Dendritic cell treated with granulocyte-macrophage colony-stimulating factor and Interleukin-4, amounts not matched to agents 40 ng/mL and 50 ng/mL, for 4 days (primary cell): Measurements from ENCODE around the gene LIPC.

ENCODE experiments used
- H3K27ac Mint-ChIP-seq: one replicate; pipeline ENCODE4 v1.8.0; 2022; ENCODE audit warnings: mild to moderate bottlenecking, mixed read lengths
- H3K27me3 Mint-ChIP-seq: one replicate; pipeline ENCODE4 v1.8.0; 2022; ENCODE audit warnings: mild to moderate bottlenecking, mixed read lengths
- H3K36me3 Mint-ChIP-seq: one replicate; pipeline ENCODE4 v1.8.0; 2022; ENCODE audit warnings: low read depth, mixed read lengths
- H3K4me1 Mint-ChIP-seq: one replicate; pipeline ENCODE4 v1.8.0; 2022; ENCODE audit warnings: low read depth, mixed read lengths
- H3K4me3 Mint-ChIP-seq: one replicate; pipeline ENCODE4 v1.8.0; 2022; ENCODE audit warnings: mild to moderate bottlenecking, moderate library complexity, mixed read lengths
- H3K9me3 Mint-ChIP-seq: one replicate; pipeline ENCODE4 v1.8.0; 2022; ENCODE audit warnings: mixed read lengths
- intact Hi-C: fragments of 100-400 bp; cut with micrococcal nuclease; formaldehyde crosslinking; loops from one replicate; pipeline ENCODE4 v1.15.0; 2022

LIPC gene

DNA sequence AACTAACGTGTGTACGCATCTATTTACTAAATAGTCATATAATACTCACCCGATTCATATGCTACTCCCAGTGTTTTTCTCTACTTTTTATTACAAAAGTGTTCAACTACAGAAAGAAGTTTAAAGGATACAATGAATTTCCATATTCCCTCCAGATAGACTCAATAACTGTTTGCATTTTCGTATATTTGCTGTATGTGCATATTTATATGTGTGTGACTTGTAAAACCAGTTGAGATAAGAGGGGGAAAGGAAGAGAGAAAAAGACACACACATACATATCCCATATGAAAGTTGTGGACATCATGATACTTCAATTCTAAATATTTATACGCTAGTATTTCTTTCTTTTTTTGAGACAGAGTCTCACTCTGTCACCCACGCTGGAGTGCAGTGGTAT is 14.1 kb downstream of the LIPC start:
- intact Hi-C loops: loop anchor here (5.0 kb wide), 1 partner anchor 76 kb away; no protein-coding TSS in a partner anchor
- peaks cover 58% of the 10 kb centered on the region for H3K4me1 Mint-ChIP-seq
- no peaks in the 10 kb centered on the region for H3K36me3 Mint-ChIP-seq
- no peaks in the 10 kb centered on the region for H3K9me3 Mint-ChIP-seq
- peaks cover 2% of the 10 kb centered on the region for H3K27me3 Mint-ChIP-seq
- no peak overlapping the region for H3K27ac Mint-ChIP-seq
- H3K4me3 Mint-ChIP-seq: no peak overlapping the region

DNA sequence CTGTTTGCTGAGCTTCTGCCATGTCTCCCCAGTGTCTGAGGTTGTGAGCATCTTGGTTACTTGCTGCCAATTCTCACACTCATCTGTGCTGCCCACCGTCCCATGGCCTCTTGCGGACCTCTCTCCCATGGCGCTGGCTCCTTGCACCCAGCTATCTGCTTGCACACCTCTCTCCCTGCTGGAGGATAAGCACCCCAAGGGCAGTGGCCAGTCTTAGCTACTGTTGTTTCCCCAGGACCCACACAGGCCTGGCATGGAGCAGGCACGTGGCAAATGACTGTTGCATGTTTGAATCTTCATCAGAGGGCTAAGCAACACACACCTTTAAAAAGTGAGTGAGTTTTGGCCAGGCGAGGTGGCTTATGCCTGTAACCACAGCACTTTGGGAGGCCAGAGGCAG is 14.7 kb downstream of the LIPC start:
- intact Hi-C loops: loop anchor here (5.0 kb wide), 1 partner anchor 76 kb away; no protein-coding TSS in a partner anchor
- no peaks in the 10 kb centered on the region for H3K36me3 Mint-ChIP-seq
- H3K4me1 Mint-ChIP-seq: peaks cover 53% of the 10 kb centered on the region
- peaks cover 2% of the 10 kb centered on the region for H3K27me3 Mint-ChIP-seq
- H3K4me3 Mint-ChIP-seq: no peak overlapping the region
- H3K27ac Mint-ChIP-seq: peak overlapping the region; percentile 85
- no peaks in the 10 kb centered on the region for H3K9me3 Mint-ChIP-seq

DNA sequence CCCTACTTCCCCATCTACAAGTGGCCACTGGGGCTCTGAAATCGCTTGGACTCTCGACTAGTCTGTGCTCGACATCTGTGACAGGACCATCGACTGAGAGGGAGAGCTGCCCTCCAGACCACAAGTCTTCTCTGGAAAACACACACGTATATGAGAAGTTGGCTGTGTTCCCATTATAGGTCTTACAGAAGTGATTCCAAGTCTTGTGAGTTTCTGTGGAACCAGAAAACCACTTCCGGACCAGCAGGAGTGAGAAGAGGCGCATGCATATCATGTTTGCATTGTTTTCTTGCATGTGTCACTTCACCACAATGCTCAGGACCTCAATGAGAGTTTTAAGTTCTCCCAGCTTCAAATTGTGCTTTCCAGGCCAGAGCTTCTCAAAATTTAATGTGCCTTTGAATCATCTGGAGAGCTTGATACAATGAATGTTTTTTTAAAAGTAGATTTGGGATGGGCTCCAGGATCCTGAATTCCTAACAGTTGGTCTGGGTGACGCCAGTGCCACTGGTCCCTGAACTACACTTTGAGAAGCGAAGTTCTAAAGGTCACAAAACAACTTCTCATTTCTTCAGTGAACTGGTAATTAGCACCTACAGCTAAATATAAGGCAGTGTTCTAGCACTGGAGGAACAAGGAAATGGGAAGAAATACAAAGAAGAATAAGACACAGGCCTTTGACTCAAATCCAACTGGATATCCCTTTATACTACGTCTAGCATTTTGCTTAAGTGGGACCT is 15.7 kb downstream of the LIPC start:
- intact Hi-C loops: loop anchor here (5.0 kb wide), 1 partner anchor 75 kb away; no protein-coding TSS in a partner anchor

DNA sequence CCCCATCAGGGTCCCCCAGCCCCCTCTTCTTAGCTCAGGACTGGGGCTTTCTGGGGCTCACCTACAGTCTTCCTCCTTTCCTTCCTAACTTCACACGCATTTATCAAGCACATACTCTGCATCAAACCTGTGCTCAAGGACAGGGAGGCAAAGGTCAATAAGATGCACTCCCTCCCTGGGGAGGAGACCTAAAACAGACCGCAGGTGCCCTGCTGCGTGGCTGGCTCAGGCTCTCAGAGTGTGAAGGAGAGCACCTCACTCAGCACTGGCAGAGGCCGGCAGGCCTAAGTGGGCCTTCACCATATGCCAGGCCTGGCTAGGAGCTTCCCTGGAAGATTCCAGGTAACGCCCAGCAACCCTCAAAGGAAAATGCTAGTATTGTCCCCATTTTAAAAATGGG is 16.5 kb downstream of the LIPC start:
- H3K36me3 Mint-ChIP-seq: no peaks in the 10 kb centered on the region
- H3K9me3 Mint-ChIP-seq: no peaks in the 10 kb centered on the region
- H3K27me3 Mint-ChIP-seq: peaks cover 7% of the 10 kb centered on the region
- H3K27ac Mint-ChIP-seq: peak overlapping the region; percentile 85
- peak overlapping the region; percentile 37 for H3K4me3 Mint-ChIP-seq
- intact Hi-C loops: loop anchor here (5.0 kb wide), 1 partner anchor 74 kb away; no protein-coding TSS in a partner anchor
- peaks cover 45% of the 10 kb centered on the region for H3K4me1 Mint-ChIP-seq

More for the DNA sequence above, 15.7 kb downstream of the LIPC start:
- H3K27ac Mint-ChIP-seq: peak overlapping the region; percentile 85
- peak overlapping the region; percentile 0 for H3K4me3 Mint-ChIP-seq
- H3K27me3 Mint-ChIP-seq: peaks cover 4% of the 10 kb centered on the region
- no peaks in the 10 kb centered on the region for H3K36me3 Mint-ChIP-seq
- H3K9me3 Mint-ChIP-seq: no peaks in the 10 kb centered on the region
- peaks cover 45% of the 10 kb centered on the region for H3K4me1 Mint-ChIP-seq

DNA sequence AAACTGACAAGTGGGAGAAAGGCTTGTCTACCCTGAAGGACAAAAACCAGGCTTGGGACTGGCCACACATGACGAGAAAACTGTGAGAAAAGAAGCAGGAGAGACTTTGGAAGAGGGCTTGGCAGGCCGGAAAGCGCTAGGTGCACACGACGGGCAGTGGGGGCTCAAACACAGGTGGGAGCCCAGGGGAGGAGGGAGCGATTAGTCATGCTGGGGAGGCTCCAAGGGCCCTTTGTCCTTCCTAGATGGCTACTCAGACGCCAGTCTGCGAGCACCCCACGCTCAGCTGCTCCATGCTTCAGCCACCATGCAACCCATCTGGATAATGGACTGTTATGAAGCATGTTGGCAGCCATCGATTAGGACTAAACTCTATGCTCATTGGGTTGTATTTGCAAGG is 17.1 kb downstream of the LIPC start:
- no peaks in the 10 kb centered on the region for H3K36me3 Mint-ChIP-seq
- H3K9me3 Mint-ChIP-seq: no peaks in the 10 kb centered on the region
- intact Hi-C loops: loop anchor here (5.0 kb wide), 1 partner anchor 73 kb away; no protein-coding TSS in a partner anchor
- peaks cover 8% of the 10 kb centered on the region for H3K27me3 Mint-ChIP-seq
- H3K4me3 Mint-ChIP-seq: no peak overlapping the region
- peak overlapping the region; percentile 85 for H3K27ac Mint-ChIP-seq
- H3K4me1 Mint-ChIP-seq: peaks cover 39% of the 10 kb centered on the region

DNA sequence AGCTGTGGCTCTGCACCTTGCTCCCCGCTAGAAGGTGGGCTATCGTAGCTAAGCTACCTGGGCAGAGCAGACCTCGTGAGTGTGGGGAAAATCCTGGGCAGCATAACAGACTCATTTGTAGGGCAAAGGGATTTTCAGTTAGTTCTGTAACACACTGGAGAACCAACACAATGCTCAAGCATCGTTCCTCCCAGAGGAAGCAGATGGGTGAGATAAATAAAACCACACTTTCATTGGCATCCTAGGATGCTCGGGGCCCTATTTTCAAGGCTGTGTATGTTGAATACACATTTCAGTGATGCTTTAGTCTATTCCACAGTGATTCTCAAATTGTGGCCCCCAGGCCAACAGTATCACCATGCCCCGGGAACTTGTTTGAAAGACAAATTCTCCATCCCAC is 20.0 kb downstream of the LIPC start:
- no peaks in the 10 kb centered on the region for H3K36me3 Mint-ChIP-seq
- intact Hi-C loops: no loop called here
- no peak overlapping the region for H3K4me3 Mint-ChIP-seq
- peaks cover 35% of the 10 kb centered on the region for H3K4me1 Mint-ChIP-seq
- no peaks in the 10 kb centered on the region for H3K9me3 Mint-ChIP-seq
- peaks cover 8% of the 10 kb centered on the region for H3K27me3 Mint-ChIP-seq
- H3K27ac Mint-ChIP-seq: peak overlapping the region; percentile 8

DNA sequence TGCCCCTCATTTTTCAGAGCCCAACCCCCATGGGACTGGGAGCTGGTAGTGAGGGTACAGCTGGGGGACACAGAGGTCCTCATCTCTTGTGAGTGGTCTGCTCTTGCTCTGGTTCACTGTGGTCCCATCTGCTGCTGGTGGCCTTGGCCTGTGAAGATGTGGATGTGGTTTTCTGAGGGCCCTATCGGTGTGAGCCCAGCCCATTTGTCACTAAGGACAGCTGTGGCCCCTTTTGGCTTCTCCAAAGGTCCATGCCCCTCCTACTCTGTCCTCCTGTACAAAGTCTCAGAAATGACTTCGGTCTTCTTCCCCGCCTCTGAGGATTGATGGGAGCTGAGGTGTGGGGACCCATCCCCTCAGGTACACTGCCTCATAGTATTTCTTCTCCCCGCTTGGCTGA is 21.0 kb downstream of the LIPC start:
- intact Hi-C loops: no loop called here
- Mint-ChIP-seq H3K27ac (no peak overlapping the region), H3K4me3 (no peak overlapping the region), H3K27me3 (peaks cover 8% of the 10 kb centered on the region), H3K9me3 (no peaks in the 10 kb centered on the region), H3K4me1 (peaks cover 32% of the 10 kb centered on the region), H3K36me3 (no peaks in the 10 kb centered on the region)

DNA sequence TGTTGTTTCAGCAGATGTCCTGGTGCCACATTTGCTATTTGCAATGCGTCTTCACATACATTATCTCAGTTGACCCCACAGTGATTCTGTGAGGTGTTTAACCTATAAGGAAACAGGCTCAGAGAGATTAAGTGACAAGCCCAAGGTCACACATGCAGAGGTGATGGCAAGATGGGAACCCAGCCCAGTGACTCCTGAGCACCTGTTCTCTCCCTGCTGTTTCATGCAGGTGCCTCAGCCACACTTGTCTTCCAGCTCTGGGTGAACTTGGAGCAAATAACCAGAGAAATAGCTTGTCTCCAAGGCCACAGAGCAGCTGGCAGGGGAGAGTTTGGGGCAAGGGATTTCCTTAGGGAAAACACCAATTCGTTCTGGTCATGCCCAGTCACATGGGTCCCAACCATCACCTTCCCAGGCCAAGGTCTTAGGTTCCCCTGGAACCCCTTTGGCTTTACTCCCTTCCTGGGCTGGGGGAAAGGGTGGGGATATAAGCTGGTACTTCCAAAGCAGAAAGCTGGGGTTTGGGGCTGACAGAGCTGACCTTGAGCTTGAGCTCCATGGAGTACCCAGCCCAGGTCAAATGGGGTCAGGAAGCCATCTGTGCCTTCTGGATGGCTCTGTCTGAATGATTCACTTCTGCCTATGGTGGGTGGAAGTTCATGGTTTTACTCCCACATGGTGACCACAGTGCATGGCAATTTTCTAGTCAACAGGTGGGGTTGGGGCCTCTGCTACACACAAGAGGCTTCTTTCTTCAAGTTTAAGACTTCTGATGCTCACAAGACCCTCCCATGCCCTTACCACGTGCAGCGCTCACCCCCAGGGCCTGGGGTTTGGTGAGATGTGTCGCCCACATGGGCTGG is 22.4 kb downstream of the LIPC start:
- Mint-ChIP-seq H3K4me1 (peaks cover 31% of the 10 kb centered on the region), H3K9me3 (no peaks in the 10 kb centered on the region), H3K36me3 (no peaks in the 10 kb centered on the region), H3K4me3 (no peak overlapping the region), H3K27me3 (peaks cover 8% of the 10 kb centered on the region), H3K27ac (peak overlapping the region; percentile 31)
- intact Hi-C loops: no loop called here

DNA sequence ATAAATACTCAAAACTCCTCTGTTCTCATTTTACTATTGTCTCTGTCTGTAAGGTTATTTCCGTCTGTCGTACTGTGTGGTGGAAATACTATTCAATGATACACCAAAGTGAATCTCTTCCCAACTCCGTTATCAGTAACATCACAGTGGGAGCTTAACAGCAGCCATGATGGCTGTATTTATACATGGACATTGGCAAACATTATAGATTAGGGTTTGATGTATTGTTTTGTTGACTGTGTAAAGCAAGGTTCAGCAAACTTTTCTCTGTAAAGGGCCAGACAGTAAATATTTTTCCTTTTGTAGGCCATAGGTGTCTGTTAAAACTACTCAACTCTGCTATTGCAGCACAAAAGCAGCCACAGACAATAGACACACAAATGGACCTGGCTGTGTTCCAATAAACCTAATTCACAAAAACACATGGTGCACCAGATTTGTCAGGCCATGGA is 23.2 kb downstream of the LIPC start:
- Mint-ChIP-seq H3K9me3 (no peaks in the 10 kb centered on the region), H3K27ac (no peak overlapping the region), H3K27me3 (peaks cover 8% of the 10 kb centered on the region), H3K36me3 (no peaks in the 10 kb centered on the region), H3K4me3 (no peak overlapping the region), H3K4me1 (peaks cover 38% of the 10 kb centered on the region)
- intact Hi-C loops: loop anchor here (5.0 kb wide), 1 partner anchor 62 kb away; no protein-coding TSS in a partner anchor

DNA sequence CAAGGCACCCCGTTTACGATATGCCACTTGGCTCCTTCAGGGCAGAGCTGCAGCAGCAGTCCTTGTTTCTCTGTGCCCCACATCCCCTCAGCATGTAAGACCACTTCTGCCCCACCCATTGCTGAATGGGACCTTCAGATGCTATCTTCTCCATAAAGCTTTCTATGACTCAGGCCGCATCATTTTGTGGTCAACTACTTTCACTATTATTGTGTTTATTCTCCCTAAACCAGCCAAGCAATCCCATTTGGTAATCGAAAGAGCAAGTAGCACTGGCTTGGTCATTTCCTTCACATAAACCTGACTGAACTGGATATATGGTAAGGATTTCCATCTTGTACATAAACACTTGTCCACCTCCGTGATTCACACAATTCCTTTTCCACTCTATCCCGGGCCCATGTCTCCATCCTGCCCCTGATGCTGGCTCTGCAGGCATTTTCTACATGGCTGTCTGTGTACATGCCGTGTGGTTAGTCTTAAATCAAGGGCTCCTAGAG is 25.7 kb downstream of the LIPC start:
- no peak overlapping the region for H3K4me3 Mint-ChIP-seq
- H3K36me3 Mint-ChIP-seq: no peaks in the 10 kb centered on the region
- peak overlapping the region; percentile 60 for H3K27ac Mint-ChIP-seq
- peaks cover 53% of the 10 kb centered on the region for H3K4me1 Mint-ChIP-seq
- no peaks in the 10 kb centered on the region for H3K9me3 Mint-ChIP-seq
- intact Hi-C loops: loop anchor here (5.0 kb wide), 1 partner anchor 60 kb away; no protein-coding TSS in a partner anchor
- peaks cover 9% of the 10 kb centered on the region for H3K27me3 Mint-ChIP-seq

DNA sequence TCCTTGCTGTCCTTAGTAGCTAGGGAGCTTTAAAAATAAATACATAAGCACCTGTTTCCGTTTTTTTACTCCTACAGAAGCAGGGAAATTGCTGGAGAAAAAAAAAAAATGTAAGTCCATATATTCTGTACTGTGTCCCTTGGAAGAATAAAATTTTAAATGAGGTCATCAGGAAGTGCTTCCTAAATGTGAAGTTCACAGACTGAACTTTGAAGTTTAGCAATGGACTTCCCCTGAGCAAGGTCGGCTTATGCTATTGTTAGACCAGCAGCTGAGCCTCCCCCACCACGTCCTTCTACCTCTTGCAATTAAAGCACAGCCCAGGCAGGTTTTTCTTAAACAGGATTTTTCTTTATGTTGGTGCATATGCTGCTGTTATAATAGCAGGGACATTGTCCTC is 26.3 kb downstream of the LIPC start:
- peaks cover 54% of the 10 kb centered on the region for H3K4me1 Mint-ChIP-seq

DNA sequence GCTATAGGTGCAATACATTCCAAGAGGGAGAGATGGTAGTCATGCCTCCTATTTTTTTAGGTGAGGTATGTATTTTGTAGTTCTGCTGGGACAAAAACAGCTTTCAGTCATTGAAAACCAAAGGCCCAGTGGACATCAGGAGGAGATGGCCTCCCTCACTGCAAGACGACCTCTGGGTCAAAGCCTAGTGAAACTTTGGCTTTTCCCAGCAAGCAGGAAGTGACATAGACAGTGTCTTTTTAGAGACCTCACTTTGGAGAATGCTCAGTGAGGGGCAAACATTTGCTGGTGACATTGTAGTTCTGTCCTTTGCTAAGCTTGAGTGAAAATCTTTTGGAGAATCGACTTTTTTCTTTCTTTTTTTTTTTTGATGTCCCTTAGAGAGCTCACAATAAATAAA is 27.3 kb downstream of the LIPC start:
- H3K9me3 Mint-ChIP-seq: no peaks in the 10 kb centered on the region
- peaks cover 59% of the 10 kb centered on the region for H3K4me1 Mint-ChIP-seq
- peaks cover 5% of the 10 kb centered on the region for H3K27me3 Mint-ChIP-seq
- intact Hi-C loops: loop anchor here (5.0 kb wide), 1 partner anchor 58 kb away; no protein-coding TSS in a partner anchor
- H3K27ac Mint-ChIP-seq: peak overlapping the region; percentile 25
- H3K36me3 Mint-ChIP-seq: no peaks in the 10 kb centered on the region
- H3K4me3 Mint-ChIP-seq: no peak overlapping the region

More for the DNA sequence above, 26.3 kb downstream of the LIPC start:
- Mint-ChIP-seq H3K4me3 (no peak overlapping the region), H3K9me3 (no peaks in the 10 kb centered on the region), H3K27me3 (peaks cover 7% of the 10 kb centered on the region), H3K36me3 (no peaks in the 10 kb centered on the region), H3K27ac (peak overlapping the region; percentile 60)
- intact Hi-C loops: loop anchor here (5.0 kb wide), 1 partner anchor 59 kb away; no protein-coding TSS in a partner anchor

DNA sequence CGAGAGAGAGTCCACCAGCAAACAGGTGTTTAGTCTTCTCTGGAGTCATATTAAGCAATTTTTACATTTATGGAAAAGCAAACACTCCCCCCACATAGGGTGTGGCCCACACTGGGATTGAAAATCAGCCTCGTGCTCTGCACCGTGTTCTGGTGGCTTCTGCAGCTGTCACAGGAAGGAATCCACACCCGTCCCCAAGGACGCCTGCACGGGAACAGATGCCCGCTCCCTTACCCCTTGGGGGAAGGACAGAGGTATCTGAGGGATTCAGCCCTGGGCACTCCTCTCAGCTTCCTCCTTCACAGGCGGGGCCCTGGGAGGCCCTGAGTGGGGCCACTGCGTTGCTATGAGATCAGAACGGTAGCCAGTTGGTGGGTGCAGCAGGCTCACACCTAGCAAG is 27.8 kb downstream of the LIPC start:
- Mint-ChIP-seq H3K36me3 (no peaks in the 10 kb centered on the region), H3K4me1 (peaks cover 54% of the 10 kb centered on the region), H3K27me3 (peaks cover 5% of the 10 kb centered on the region), H3K4me3 (no peak overlapping the region), H3K27ac (peak overlapping the region; percentile 25), H3K9me3 (no peaks in the 10 kb centered on the region)
- intact Hi-C loops: loop anchor here (5.0 kb wide), 1 partner anchor 58 kb away; no protein-coding TSS in a partner anchor
